Neutrophil (primary cell): ENCODE results near the gene CXorf65.

ENCODE experiments used
- H3K27ac ChIP-seq: fragments of 200-600 bp; sonication (generic); 2 replicates; pipeline ENCODE4 v1.5.1; 2016; ENCODE audit warnings: mild to moderate bottlenecking, moderate library complexity
- H3K27me3 ChIP-seq: fragments of 200-600 bp; sonication (generic); 2 replicates; pipeline ENCODE4 v1.6.0; 2016; ENCODE audit warnings: mild to moderate bottlenecking
- H3K36me3 ChIP-seq: fragments of 200-600 bp; sonication (generic); 2 replicates; pipeline ENCODE4 v1.5.1; 2017
- H3K4me1 ChIP-seq, 2 experiments: fragments of 200-600 bp in 1 of 2; sonication (generic) in 1 of 2; 1 replicate in 1 of 2; 2 replicates in 1 of 2; pipeline versions ENCODE4 v1.5.1 to v1.6.1; 2013 to 2016; ENCODE audit warnings: low read depth in 1 of 2, low read length in 1 of 2, mild to moderate bottlenecking in 1 of 2, moderate library complexity in 1 of 2; ENCODE audit not compliant: control insufficient read depth in 1 of 2, insufficient read depth in 1 of 2
- H3K4me3 ChIP-seq, 2 experiments: fragments of 200-600 bp in 1 of 2; sonication (generic) in 1 of 2; 1 replicate in 1 of 2; 2 replicates in 1 of 2; pipeline ENCODE4 v1.5.1; 2013 to 2016; ENCODE audit warnings: low read depth in 1 of 2, low read length in 1 of 2, mild to moderate bottlenecking in 1 of 2, moderate library complexity in 1 of 2
- H3K9me3 ChIP-seq: fragments of 200-600 bp; sonication (generic); 2 replicates; pipeline ENCODE4 v1.5.1; 2016
- TF ChIP-seq, protein P1 (sequence below): fragments of 200-600 bp; sonication (generic); IDR thresholded peaks from 2 replicates; pipeline ENCODE4 v1.5.1; 2016; ENCODE audit warnings: antibody characterized with exemption

The CXorf65 gene

DNA sequence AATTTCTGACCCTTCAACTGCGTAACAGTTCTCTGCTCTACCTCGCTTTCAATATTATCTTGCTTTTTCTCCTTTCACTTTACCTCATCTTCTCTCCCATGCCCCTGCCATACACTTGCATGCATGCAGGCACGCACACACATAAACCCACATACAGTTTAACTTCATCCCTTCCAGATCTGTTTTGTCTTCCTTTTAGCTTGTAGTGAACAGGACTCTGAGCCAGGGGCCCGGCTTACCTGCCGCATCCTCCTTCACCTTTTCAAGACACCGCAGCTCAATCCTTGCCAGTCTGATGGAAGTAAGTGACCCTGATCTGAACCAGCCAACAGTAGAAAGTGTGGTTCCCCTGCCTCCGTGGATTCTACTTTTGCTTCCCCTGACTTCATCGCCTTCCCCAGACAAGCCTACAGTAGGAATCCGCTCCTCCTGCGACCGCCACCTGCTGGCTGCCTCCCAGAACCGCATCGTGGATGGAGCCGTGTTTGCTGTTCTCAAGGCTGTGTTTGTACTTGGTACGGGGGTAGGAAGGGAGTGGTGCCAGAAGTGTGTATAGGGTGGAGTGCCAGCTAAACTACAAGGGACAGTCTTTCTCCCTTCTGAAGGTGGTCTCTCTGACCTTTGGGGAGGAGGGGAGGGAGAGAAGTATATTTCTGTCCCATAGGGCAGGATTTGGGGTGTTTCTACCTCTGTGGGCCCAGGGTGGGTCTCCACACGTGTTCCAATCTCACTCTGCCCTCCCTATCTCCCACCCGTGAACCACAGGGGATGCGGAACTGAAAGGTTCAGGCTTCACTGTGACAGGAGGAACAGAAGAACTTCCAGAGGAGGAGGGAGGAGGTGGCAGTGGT lies 22.6 kb upstream of the CXorf65 start:
- TF ChIP-seq, protein P1, sequence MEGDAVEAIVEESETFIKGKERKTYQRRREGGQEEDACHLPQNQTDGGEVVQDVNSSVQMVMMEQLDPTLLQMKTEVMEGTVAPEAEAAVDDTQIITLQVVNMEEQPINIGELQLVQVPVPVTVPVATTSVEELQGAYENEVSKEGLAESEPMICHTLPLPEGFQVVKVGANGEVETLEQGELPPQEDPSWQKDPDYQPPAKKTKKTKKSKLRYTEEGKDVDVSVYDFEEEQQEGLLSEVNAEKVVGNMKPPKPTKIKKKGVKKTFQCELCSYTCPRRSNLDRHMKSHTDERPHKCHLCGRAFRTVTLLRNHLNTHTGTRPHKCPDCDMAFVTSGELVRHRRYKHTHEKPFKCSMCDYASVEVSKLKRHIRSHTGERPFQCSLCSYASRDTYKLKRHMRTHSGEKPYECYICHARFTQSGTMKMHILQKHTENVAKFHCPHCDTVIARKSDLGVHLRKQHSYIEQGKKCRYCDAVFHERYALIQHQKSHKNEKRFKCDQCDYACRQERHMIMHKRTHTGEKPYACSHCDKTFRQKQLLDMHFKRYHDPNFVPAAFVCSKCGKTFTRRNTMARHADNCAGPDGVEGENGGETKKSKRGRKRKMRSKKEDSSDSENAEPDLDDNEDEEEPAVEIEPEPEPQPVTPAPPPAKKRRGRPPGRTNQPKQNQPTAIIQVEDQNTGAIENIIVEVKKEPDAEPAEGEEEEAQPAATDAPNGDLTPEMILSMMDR: peak; percentile 87
- Histone ChIP-seq H3K27ac (peak overlapping the region; percentile 41), H3K4me3 (no peak overlapping the region), H3K27me3 (no peaks in the 10 kb centered on the region), H3K4me1 (no peaks in the 10 kb centered on the region), H3K36me3 (peaks cover 100% of the 10 kb centered on the region), H3K9me3 (no peaks in the 10 kb centered on the region)

DNA sequence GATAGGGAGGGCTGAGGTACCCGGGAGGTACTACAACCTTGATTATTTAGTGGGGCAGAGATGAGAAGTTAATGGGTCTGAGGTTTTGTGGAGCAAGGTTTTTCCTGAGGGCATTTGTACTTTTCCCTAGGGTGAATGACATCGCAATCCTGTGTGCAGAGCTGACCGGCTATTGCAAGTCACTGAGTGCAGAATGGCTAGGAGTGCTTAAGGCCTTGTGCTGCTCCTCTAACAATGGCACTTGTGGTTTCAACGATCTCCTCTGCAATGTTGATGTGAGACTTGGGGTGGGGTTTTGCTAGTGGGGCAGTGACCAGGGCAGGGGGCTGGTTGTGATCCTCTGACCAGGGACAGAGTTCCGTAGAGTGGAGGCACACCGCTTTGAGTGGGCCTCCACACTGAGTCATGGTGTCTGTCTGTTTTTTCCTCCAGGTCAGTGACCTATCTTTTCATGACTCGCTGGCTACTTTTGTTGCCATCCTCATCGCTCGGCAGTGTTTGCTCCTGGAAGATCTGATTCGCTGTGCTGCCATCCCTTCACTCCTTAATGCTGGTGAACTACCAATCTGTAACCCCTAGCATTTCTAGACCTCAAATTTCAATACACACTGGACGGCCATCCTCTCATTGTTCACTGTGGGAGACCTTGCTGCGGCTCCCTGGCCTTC lies 21.8 kb upstream of the CXorf65 start:
- Histone ChIP-seq H3K9me3 (no peaks in the 10 kb centered on the region), H3K27ac (peak overlapping the region; percentile 41), H3K27me3 (no peaks in the 10 kb centered on the region), H3K36me3 (peaks cover 100% of the 10 kb centered on the region), H3K4me1 (no peaks in the 10 kb centered on the region), H3K4me3 (no peak overlapping the region)
- TF ChIP-seq, protein P1: no peak

DNA sequence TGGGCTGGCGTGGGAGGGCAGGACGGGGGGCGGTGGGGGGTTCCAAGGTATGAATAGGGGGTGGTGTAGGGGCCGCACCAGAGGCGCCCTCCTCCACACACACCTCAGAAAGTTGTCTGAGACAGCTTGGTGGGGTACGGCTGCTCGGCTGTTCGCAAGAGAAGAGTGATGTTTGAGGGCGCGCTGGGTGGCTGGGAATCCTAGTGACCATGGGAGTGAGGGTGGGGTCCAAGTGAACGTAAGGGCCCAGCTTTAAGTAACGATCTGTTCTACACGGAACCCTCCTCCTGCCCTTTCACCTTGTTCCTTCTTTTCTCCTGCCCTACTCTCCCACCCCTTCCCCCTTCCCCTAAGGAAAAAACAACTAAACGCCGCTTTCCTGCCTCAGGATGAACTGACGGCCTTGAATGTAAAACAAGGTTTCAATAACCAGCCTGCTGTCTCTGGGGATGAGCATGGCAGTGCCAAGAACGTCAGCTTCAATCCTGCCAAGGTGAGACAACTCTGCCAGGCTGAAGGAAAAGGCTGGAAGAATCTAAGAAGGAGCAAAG lies 12.5 kb upstream of the CXorf65 start:
- peak overlapping the region; percentile 89 for H3K27ac ChIP-seq
- H3K9me3 ChIP-seq: no peaks in the 10 kb centered on the region
- TF ChIP-seq, protein P1: no peak
- no peaks in the 10 kb centered on the region for H3K27me3 ChIP-seq
- H3K4me1 ChIP-seq: peaks cover 17 to 24% of the 10 kb centered on the region in 2 experiments
- peak overlapping the region; percentile 68 to 69 for H3K4me3 ChIP-seq
- H3K36me3 ChIP-seq: peaks cover 35% of the 10 kb centered on the region

DNA sequence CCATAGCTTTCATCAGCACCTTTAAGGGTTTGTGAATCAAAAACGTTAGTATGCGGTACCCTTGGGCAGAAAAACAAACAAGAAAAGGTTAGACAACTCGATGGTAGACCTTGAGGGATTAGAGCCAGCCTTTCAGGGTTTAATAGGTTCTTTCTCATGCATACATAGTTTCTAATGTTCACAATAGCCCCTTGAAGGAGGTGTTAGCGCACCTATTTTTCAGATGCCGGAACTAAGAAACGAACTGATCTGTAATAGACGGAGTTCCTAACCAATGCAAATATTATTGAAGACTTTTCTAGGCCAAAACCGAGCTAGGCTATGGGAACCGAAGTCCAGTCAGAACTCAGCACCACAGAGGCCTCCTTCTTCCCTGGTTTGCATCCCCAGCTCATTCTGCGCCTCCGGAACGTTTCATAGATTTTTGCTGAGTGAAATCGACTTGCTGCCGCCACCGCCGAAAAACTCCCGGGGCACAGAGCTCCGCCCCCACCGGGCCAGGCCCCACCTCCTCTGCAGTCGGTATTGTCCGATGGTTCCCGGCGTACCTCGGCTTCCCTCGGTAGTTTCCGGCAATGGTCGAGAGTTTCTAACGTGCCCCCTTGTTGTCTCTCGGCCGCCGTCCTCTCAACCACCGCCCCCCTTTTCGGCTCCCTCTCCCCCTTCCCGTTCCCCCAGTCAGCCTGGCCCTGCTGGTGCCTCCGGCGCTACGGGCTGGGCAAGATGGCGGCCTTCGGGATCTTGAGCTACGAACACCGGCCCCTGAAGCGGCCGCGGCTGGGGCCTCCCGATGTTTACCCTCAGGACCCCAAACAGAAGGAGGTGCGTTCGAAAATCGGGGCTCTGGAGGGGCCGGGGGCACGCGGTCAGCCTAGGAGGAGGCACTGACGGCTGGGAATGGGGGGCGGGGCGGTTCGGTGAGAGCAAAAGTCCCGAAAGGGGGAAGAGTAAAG lies 11.8 kb upstream of the CXorf65 start, which contains the start of gene MED12:
MED12 (plus strand) TSS at position 565 of the 953 bp plus-strand sequence; CDS start at position 724, 159 bp downstream.
- H3K27ac ChIP-seq: peak within 1 kb of the TSS; percentile 89
- H3K27me3 ChIP-seq: no peaks in the 10 kb centered on the region
- peaks cover 28% of the 10 kb centered on the region for H3K36me3 ChIP-seq
- TF ChIP-seq, protein P1: no peak
- H3K4me3 ChIP-seq: peak within 1 kb of the TSS; percentile 68 to 69
- H3K9me3 ChIP-seq: no peaks in the 10 kb centered on the region
- H3K4me1 ChIP-seq: peaks cover 17 to 28% of the 10 kb centered on the region in 2 experiments

DNA sequence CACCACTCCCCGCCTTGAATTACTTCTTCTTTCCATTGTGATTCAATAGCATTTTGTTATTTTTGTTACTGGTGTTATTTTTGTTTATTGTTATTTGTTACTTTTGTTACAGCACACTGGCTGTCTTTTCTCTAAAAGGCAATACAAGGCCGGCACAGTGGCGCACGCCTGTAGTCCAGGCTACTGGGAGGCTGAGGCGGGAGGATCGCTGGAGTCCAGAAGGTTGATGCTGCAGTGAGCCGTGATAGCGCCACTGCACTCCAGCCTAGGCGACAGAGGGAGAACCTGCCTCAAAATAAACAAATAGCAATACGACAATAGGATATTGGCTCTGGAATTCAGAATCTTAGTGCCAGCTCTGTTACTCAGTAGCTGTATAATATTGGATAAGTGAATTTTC lies 10.8 kb upstream of the CXorf65 start:
- Histone ChIP-seq H3K4me1 (peaks cover 23 to 37% of the 10 kb centered on the region in 2 experiments), H3K36me3 (peaks cover 18% of the 10 kb centered on the region), H3K27me3 (no peaks in the 10 kb centered on the region), H3K27ac (peak overlapping the region; percentile 89), H3K4me3 (no peak overlapping the region), H3K9me3 (no peaks in the 10 kb centered on the region)
- TF ChIP-seq, protein P1: no peak
